Activated T-cell treated with anti-CD3 and anti-CD28 coated beads for 4 hours (primary cell): ENCODE data around the gene PYCARD.
"Not testable (repeated sequence)": the region's sequence is repeated elsewhere in the genome, so short reads cannot be mapped to it uniquely, and the experiment has no call there.

Experiments
- DNase-seq: peaks from one replicate; pipeline ENCODE4 v3.0.0-alpha.2; 2020

The PYCARD gene

GRCh38 chr16:31202414-31203375 lies at the start of gene PYCARD:
PYCARD (minus strand) TSS chr16:31202760; CDS start chr16:31202690, 70 bp downstream.
- no peak for DNase-seq

- no peak for DNase-seq
Measured at GRCh38 chr16:31251435-31251834, 48.9 kb upstream of the PYCARD start.

GRCh38 chr16:31250782-31251384 lies 48.3 kb upstream of the PYCARD start:
- no peak for DNase-seq

GRCh38 chr16:31248344-31248743 lies 45.8 kb upstream of the PYCARD start:
- DNase-seq, result no peak

GRCh38 chr16:31246296-31246695 lies 43.7 kb upstream of the PYCARD start:
- no peak for DNase-seq

- DNase-seq, result not testable (repeated sequence)
Measured at GRCh38 chr16:31245598-31245997, 43.0 kb upstream of the PYCARD start.

- DNase-seq, result no peak
Measured at GRCh38 chr16:31243734-31244670, 41.4 kb upstream of the PYCARD start.

- DNase-seq, result no peak
Measured at GRCh38 chr16:31242206-31242605, 39.6 kb upstream of the PYCARD start.

GRCh38 chr16:31238041-31238440 lies 35.5 kb upstream of the PYCARD start:
- no peak for DNase-seq

GRCh38 chr16:31229501-31229900 lies 26.9 kb upstream of the PYCARD start:
- no peak for DNase-seq

- DNase-seq, result no peak
Measured at GRCh38 chr16:31228206-31228605, 25.6 kb upstream of the PYCARD start.

- no peak for DNase-seq
Measured at GRCh38 chr16:31225193-31225592, 22.6 kb upstream of the PYCARD start.

GRCh38 chr16:31224092-31224955 lies 21.8 kb upstream of the PYCARD start:
- no peak for DNase-seq

- DNase-seq, result no peak
Measured at GRCh38 chr16:31223044-31223443, 20.5 kb upstream of the PYCARD start.

- no peak for DNase-seq
Measured at GRCh38 chr16:31221357-31222160, 19.0 kb upstream of the PYCARD start.

GRCh38 chr16:31219154-31219741 lies 16.7 kb upstream of the PYCARD start:
- DNase-seq, result no peak

GRCh38 chr16:31217136-31217530 lies 14.6 kb upstream of the PYCARD start:
- no peak for DNase-seq

- DNase-seq, result no peak
Measured at GRCh38 chr16:31216422-31217135, 14.0 kb upstream of the PYCARD start, which contains the start of gene PYDC1. PYDC1 (minus strand) TSS chr16:31217135; CDS start chr16:31217028, 107 bp downstream.

- DNase-seq, result no peak
Measured at GRCh38 chr16:31215287-31216162, 13.0 kb upstream of the PYCARD start.
